ENCODE data around the gene SYTL4. TPM values are rescaled to one million over a fixed set of nuclear protein-coding genes. Genes with fewer than 3 reads are reported as not detected.

The SYTL4 gene
- total RNA-seq, 1 experiment from 2014 or later: 0.13 TPM

GRCh38 chrX:100663642-100664041 lies 68.3 kb downstream of the SYTL4 start:
- H3K36me3 Mint-ChIP-seq (ENCODE audit: insufficient read depth in 1 of 3, low read depth in 3 of 3): no peaks in the 10 kb centered on the region; a peak in 2 of 7 replicates
- no peak for TF ChIP-seq CTCF (conservative IDR thresholded peaks at IDR 0.05)
- H3K79me1 ChIP-seq (ENCODE audit: insufficient read depth, low read depth, low read length, poor library complexity, severe bottlenecking): no peaks in the 10 kb centered on the region
- H3K27ac ChIP-seq (ENCODE audit: insufficient read length, low read depth, low read length): no peak overlapping the region
- H2AK5ac ChIP-seq (ENCODE audit: insufficient read length, low read length): no peak overlapping the region
- H3K4me1 ChIP-seq (ENCODE audit: insufficient read depth, low read length): no peaks in the 10 kb centered on the region
- no peak overlapping the region for H3K9ac ChIP-seq (ENCODE audit: extremely low read depth, insufficient read length, low read length)
- no peak overlapping the region for H2BK20ac ChIP-seq (ENCODE audit: low read depth, low read length, poor library complexity, severe bottlenecking)
- no peak overlapping the region for H4K8ac ChIP-seq (replicated peaks; ENCODE audit: insufficient read length, low read depth, low read length)
- no peak for DNase-seq
- H2BK12ac ChIP-seq (ENCODE audit: insufficient read length, low read depth, low read length): no peak overlapping the region
- no peak overlapping the region for H3K56ac ChIP-seq (ENCODE audit: insufficient read length, low read depth, low read length)
- H3K9me3 Mint-ChIP-seq: peaks cover 5 to 68% of the 10 kb centered on the region in 2 experiments; a peak in 4 of 5 replicates
- H4K5ac ChIP-seq (ENCODE audit: insufficient read length, low read depth, low read length): no peak overlapping the region
- no peak overlapping the region for H2BK5ac ChIP-seq (ENCODE audit: insufficient read length, low read length)
- no peaks in the 10 kb centered on the region for H3K4me1 Mint-ChIP-seq
- H2AFZ ChIP-seq (ENCODE audit: low read length): no peak overlapping the region
- no peak overlapping the region for H3K18ac ChIP-seq (ENCODE audit: insufficient read length, low read depth, low read length)
- no peaks in the 10 kb centered on the region for H4K20me1 ChIP-seq (ENCODE audit: control insufficient read depth, insufficient read depth, insufficient read length)
- no peak overlapping the region for H3K23ac ChIP-seq (ENCODE audit: insufficient read length, low read depth, low read length)
- H3K9me3 ChIP-seq (ENCODE audit: control insufficient read depth, low read depth, low read length): peaks cover 4% of the 10 kb centered on the region
- WGBS (ENCODE audit: extremely low coverage, insufficient read length, low lambda C conversion rate): no CpG with 5 or more reads among the region's 2 CpGs
- no peak overlapping the region for H2BK15ac ChIP-seq (ENCODE audit: low read depth, low read length)
- no peak overlapping the region for H3T11ph ChIP-seq (ENCODE audit: low read length)
- H3K79me2 ChIP-seq (ENCODE audit: insufficient read depth, low read length): no peaks in the 10 kb centered on the region; the same call in 1 of the 2 replicates
- H3K4me3 Mint-ChIP-seq: no peak overlapping the region
- no peaks in the 10 kb centered on the region for H3K23me2 ChIP-seq (ENCODE audit: insufficient read length, low read depth, low read length, poor library complexity, severe bottlenecking)
- no peak overlapping the region for H4K91ac ChIP-seq (ENCODE audit: insufficient read length, low read depth, low read length)
- no peak overlapping the region for H3K14ac ChIP-seq (ENCODE audit: insufficient read depth, low read length)
- no peak overlapping the region for H3K4me2 ChIP-seq (ENCODE audit: insufficient read depth, insufficient read length, low read length)
- H3K27me3 Mint-ChIP-seq (ENCODE audit: low read depth): no peaks in the 10 kb centered on the region
- H3K4ac ChIP-seq (ENCODE audit: low read depth, low read length): no peak overlapping the region
- H2BK120ac ChIP-seq (ENCODE audit: low read depth, low read length, poor library complexity, severe bottlenecking): no peak overlapping the region
- no peak overlapping the region for H3K27ac Mint-ChIP-seq
- H3K27me3 ChIP-seq (ENCODE audit: insufficient read depth, low read length): no peaks in the 10 kb centered on the region; the same call in 1 of the 2 replicates

Data from H9 (cell line).